NCI-H146 (cell line): Measurements from ENCODE around the gene VSIG10.
"Not testable (repeated sequence)": the region's sequence is repeated elsewhere in the genome, so short reads cannot be mapped to it uniquely, and the experiment has no call there.

Experiments used
- DNase-seq: peaks from one replicate; lab custom pipeline; 2025; lab: John Stamatoyannopoulos, UW

Gene VSIG10, protein sequence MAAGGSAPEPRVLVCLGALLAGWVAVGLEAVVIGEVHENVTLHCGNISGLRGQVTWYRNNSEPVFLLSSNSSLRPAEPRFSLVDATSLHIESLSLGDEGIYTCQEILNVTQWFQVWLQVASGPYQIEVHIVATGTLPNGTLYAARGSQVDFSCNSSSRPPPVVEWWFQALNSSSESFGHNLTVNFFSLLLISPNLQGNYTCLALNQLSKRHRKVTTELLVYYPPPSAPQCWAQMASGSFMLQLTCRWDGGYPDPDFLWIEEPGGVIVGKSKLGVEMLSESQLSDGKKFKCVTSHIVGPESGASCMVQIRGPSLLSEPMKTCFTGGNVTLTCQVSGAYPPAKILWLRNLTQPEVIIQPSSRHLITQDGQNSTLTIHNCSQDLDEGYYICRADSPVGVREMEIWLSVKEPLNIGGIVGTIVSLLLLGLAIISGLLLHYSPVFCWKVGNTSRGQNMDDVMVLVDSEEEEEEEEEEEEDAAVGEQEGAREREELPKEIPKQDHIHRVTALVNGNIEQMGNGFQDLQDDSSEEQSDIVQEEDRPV

GRCh38 chr12:118103601-118104382 lies at the start of gene VSIG10:
VSIG10 (minus strand) TSS chr12:118104011; CDS start chr12:118103671, 340 bp downstream.
- peak; percentile 89 for DNase-seq

GRCh38 chr12:118151755-118152154 lies 47.9 kb upstream of the VSIG10 start:
- DNase-seq: no peak

GRCh38 chr12:118150625-118151024 lies 46.8 kb upstream of the VSIG10 start:
- no peak for DNase-seq

DNA sequence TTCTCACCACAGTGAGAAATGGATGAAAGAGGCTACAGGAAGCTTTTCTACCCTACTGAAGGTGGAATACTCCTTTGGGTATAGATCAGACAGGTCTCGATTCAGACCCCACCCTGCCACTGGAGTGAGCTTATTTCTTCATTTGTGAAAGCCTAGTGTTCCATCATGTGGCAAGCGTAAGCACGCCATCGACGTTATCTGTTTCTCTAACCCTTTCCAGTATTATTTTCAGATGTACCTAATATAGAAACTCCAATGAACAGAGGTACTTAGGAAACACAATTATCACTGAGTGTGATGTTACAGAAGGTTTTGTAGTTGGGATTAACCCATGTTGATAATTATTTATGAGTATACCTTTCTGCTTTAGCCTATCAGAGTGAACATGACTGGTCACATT lies 44.5 kb upstream of the VSIG10 start:
- DNase-seq: no peak

- DNase-seq: no peak
These were observed 42.0 kb upstream of the VSIG10 start for GRCh38 chr12:118145798-118146156.

DNA sequence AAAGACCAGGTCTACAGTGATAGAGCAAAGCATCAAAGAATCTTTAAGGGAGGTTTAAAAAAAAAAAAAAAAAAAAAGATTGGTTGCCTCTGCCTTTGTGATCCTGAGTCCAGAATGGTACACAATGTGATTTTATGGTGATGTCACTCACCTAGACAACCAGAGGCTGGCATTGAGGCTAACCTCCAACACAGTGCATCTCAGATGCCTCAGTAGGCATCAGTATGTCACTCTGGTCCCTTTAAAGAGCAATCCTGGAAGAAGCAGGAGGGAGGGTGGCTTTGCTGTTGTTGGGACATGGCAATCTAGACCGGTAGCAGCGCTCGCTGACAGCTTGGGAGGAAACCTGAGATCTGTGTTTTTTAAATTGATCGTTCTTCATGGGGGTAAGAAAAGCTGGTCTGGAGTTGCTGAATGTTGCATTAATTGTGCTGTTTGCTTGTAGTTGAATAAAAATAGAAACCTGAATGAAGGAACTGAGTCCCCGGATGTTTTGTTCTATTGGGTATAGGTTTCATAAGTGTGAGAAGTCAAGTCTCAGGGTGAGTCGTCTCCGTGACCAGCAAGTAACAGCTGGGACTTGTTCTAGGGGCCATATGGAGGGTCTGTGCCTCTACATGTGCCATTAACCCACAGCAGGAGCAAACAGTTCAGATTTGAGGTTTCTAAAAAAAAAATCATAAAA lies 41.4 kb upstream of the VSIG10 start:
- DNase-seq: no peak

DNA sequence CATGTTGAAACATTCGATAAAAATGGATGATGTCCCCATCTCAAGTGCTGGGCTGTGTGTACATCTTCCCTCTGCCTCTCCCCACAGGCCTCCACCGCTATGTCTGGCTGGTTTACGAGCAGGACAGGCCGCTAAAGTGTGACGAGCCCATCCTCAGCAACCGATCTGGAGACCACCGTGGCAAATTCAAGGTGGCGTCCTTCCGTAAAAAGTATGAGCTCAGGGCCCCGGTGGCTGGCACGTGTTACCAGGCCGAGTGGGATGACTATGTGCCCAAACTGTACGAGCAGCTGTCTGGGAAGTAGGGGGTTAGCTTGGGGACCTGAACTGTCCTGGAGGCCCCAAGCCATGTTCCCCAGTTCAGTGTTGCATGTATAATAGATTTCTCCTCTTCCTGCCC lies 40.7 kb upstream of the VSIG10 start:
- no peak for DNase-seq

GRCh38 chr12:118140825-118141224 lies 37.0 kb upstream of the VSIG10 start:
- no peak for DNase-seq

GRCh38 chr12:118137148-118137678 lies 33.4 kb upstream of the VSIG10 start:
- DNase-seq: no peak

DNA sequence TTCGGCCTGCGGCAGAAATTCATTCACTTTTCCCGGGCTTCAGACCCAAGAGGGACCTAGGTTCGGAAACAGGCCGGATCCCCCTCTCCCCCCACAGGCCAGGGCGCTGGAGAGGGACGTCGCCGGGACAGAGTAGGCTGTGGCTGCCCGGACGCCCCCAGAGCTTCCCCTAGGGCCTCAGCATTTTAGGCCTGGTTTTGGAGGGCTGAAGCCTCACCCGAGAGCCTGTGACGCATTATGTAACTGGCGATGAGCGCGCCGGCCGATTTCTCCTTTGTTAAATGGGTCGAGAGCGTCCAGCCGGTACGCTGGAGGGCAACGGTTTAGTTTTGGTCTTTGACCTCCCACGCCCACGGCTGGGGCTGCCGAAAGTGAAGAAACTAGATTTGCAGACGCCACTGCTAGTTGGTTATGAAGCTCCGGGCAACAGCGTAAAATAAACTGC lies 32.8 kb upstream of the VSIG10 start:
- peak; percentile 18 for DNase-seq

- peak; percentile 93 for DNase-seq
These were observed 32.2 kb upstream of the VSIG10 start, which contains the start of gene PEBP1 for GRCh38 chr12:118135788-118136558. PEBP1 (plus strand) TSS chr12:118136124; CDS start chr12:118136210, 86 bp downstream.

DNA sequence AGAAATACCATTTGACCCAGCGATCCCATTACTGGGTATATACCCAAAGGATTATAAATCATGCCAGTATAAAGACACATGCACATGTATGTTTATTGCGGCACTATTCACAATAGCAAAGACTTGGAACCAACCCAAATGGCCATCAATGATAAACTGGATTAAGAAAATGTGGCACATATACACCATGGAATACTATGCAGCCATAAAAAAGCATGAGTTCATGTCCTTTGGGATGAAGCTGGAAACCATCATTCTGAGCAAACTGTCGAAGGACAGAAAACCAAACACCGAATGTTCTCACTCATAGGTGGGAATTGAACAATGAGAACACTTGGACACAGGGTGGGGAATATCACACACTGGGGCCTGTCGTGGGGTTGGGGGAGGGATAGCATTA lies 25.6 kb upstream of the VSIG10 start:
- DNase-seq: not testable (repeated sequence)

- no peak for DNase-seq
These were observed 24.1 kb upstream of the VSIG10 start for GRCh38 chr12:118127867-118128266.

DNA sequence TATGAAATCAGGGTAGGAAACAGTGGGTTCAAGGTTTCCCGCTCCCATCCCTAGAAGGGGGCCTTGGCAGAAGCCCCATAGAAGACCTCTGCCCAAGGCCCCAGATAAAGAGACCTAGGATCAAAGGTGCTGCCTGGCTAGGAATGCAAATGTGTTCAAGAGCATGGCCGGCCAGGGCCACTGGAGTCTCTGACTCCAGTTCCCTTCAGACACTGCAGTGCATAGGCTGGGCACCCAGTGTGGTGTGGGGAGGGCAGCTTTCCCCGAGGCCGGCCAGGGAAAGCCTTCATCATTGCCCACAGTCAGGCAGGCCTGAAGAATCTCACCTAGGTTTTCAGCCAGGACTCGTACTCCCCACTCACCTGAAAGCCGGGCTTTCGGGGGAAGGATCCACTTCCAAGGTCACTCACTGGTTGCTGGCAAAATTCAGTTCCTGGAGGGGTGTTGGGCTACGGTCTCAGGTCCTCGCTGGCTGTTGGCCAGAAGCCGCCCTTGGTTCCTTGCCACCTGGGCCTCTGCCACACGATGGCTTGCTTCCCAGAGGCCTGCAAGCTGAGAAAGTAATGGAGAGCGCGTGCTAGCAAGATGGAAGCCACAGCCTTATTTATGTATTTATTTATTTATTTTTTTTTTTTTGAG lies 22.4 kb upstream of the VSIG10 start:
- DNase-seq: no peak

DNA sequence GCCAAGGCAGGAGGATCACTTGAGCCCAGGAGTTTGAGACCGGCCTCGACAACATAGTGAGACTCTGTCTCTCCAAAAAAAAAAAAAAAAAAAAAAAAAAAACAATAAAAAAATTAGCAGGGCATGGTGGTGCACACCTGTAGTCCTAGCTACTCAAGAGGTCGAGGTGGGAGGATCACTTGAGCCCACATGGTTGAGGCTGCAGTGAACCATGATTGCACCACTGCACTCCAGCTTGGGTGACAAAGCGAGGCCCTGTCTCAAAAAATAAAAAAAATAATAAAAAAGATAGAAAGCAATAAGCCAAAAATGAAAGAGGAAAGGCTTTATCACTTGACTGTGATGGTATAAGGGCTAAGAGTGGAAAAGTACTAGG lies 21.9 kb upstream of the VSIG10 start:
- DNase-seq: no peak

DNA sequence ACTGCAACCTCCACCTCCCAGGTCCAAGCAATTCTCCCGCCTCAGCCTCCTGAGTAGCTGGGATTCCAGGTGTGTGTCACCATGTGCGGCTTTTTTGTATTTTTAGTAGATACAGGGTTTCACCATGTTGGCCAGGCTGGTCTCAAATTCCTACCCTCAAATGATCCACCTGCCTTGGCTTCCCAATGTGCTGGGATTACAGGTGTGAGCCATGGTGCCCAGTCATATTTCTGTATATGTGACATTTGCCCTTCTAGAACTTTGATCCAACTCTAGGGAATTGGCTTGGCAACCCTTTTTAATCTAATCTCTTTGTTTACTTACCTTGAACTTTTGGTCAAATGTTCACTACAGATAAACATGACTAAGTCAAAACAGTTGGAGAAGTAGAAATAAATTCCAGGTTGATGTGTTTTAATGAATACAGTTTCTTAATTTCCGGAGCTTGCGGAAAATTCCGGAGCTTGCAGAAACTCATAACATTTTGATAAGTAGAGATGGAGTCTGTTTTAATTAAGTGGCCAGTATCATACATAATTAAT lies 20.6 kb upstream of the VSIG10 start:
- no peak for DNase-seq

DNA sequence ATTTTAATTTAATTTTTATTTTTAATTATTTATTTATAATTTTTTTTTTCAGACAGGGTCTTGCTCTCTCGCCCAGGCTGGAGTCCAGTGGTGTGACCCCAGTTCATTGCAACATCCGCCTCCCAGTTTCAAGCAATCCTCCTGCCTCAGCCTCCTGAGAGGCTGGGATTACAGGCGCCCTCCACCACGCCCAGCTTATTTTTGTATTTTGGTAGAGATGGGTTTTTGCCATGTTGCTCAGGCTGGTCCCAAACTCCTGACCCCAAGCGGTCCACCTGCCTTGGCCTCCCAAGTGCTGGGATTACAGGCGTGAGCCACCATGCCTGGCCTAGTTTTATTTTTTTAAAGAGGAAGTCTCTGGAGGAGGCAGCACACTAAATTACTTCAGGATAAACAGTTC lies 18.5 kb upstream of the VSIG10 start:
- DNase-seq: no peak

DNA sequence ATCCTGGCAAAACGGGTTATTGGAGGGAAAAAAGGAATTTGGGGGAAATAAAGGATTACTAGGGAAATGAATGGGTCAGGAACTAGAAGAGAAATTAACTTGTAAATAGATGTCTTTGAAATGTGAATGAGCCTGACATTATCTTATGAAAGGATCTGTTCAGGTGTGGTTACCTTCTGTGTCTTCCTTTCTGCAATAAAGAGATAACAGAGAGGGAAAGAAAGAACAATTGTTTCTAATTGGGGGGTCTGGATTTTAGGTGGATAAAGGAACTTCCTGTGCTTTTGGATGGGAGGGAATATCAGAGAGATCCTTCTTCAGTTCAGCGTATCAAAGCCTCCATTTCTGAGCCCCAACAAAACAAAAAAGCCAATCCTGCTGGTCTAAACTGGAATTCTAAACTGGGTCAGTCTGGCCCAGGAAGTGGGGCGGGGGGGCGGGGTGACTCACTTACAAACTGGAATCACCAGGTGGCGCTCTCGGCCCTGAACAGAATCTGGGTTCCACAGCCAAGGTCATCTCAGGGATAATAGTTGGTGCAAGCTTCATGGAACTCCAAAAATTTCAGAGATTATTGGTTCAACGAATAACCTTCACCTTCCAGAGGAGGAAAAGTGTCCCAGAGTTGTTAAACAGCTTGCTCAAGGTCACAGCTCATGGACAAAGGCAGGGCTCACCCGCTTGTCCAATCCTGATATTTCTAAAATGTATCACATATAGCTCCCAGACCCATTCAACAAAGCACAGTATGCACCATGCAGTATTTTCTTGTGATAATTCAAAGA lies 17.0 kb upstream of the VSIG10 start:
- DNase-seq: peak; percentile 64

DNA sequence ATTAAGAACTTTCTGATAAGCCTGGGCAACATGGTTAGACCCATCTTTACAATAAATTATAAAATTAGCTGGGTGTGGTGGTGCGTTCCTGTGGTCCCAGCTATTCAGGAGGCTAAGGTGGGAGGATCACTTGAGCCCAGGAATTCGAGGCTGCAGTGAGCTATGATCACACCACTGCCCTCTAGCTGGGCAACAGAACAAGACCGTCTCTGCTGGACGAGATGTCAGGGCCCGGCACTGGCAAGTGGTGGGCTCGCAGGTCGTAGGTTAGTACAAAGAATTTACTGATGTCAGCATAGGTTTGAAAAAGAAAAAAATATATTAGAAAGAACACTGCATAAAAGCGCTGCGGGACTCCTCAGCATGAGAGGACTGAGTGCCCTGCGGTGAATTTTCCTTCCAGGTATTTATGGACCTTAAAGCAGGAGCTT lies 15.7 kb upstream of the VSIG10 start:
- no peak for DNase-seq

DNA sequence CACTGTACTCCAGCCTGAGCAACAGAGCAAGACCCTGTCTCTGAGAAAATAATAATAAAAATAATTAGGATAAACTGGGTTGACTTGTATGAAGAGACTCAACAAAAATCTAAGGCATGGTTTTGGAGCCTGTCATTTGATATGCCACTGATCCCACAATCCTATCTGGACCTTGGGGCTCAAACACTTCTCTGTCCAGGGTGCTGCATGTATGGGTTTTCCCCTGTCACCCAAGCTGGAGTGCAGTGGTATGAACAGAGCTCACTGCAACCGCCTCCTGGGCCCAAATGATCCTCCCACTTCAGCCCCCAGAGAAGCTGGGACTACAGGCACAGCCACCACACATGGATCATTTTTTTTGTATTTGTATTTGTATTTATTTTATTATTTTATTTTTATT lies 5.3 kb upstream of the VSIG10 start:
- DNase-seq: no peak
